NB4 (cell line): ENCODE results near the gene CLCF1.

ENCODE experiments used
- CTCF ChIP-seq: IDR thresholded peaks from one replicate; pipeline ENCODE4 v1.5.1; 2012; ENCODE audit warnings: low read depth, low read length
- POLR2A ChIP-seq: IDR thresholded peaks from 2 replicates; pipeline ENCODE4 v1.6.1; 2011; ENCODE audit warnings: mild to moderate bottlenecking; ENCODE audit not compliant: insufficient read length; ENCODE audit errors: extremely low read depth

DNA sequence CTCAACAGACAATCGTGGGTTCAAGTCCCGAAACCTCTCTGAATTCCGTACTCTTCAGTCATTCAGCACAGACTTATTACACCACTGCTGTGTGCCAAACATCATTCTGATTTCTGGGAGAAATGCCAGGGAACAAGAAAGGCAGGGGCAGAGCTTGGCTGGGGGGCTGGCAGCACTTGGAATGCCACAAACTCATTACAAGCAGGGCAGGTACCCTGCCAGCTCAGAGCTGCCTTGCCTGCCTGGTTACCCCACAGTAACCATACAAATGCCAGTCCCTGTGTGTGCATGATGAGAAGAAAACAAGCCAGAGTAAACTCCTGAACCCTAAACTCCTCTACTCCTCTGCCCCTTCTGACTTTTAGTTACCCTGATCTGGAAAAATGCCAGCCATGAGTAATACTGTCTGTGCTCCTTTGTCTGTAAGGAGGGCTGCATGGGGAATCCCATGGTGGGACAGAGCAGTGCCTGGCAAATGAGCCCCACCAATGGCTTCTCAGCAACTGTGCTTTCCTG is 11.5 kb upstream of the CLCF1 start:
- TF ChIP-seq CTCF (no peak), POLR2A (no peak)
